Ammon's horn (tissue), 1 donor: ENCODE results near the gene AFAP1L2.
"Not testable (repeated sequence)": the region's sequence is repeated elsewhere in the genome, so short reads cannot be mapped to it uniquely, and the experiment has no call there.

Experiments used
- DNase-seq: peaks from one replicate; pipeline ENCODE4 v3.0.0-alpha.2; 2016; ENCODE audit warnings: low spot score

AFAP1L2 gene

DNA sequence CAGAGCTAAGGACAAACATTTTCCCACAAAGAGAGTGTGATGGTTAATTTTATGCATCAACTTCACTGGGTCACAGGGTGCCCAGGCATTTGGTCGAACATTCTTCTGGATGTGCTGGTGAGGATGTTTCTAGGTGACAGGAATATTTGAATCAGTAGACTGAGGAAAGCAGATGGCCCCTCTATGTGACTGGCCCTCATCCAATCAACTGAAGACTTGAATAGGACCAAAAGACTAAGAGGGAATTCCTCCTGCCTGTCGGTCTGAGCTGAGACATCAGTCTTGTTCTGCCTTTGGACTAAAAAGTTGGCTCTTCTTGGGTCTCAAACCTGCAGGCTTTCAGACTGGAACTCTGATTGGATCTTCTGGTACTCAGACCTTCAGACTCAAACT is 44.4 kb downstream of the AFAP1L2 start:
- no peak for DNase-seq

DNA sequence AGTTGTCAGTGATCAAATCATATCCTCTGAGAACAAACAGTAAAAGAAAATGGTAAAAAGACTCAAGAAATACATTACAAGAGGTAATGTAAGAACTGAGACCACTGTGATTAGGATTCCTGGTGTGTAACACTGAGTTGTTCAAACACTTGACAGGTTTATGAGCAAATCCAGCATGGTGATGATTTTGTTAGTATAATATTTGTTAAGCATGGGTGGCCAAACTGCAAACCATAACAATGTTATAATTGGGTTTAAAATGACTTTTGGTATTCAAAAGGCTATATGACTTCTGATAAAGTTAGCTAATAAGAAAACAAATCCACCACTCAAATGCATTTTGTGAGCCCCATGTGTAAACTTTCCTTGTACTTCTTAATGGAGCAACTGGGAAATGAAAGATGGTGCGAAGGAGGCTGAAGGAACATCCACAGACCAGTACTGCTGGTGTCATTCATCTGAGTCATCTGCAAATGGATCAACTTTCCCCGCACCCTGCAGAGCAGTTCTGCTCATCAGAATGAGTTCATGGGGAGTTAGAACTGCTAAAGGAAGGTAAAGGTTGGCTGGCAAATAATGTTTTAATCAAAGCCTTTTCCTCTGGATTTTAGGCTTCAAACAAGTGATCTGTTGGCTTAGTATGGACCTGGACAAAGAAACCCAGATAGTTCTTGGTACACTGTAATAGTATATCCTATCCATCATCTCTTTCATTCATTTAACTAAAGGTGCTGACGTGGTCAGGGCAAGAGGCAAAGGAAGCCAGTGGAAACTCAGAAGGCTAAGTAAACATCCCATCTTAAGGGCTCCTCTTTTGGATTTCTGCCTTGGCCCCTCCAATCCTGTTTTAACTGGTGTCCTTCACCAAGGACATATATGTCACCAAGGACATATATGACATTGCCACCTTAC is 45.0 kb downstream of the AFAP1L2 start:
- DNase-seq, result no peak

DNA sequence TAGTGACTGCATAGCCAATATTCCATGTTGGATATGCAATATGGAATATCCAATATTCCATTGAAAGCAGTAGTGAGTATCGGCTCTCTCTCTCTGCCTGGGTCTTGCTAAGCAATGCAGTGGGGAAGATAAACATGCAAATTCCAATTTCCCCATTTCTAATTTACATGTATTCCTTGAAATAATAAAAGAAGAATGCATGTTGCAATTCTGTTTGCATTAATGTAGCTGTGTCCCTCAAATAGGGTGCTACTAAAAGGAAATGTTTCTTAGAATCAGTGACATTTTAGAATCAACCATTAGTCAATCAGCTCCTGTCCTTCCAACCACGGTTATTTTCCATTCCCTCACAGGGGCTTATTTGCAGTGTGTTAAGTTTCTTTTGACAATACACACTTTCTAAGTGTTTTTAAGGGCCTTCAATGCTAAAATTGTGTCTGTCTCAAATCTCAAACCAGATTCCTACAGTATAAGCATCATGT is 46.7 kb downstream of the AFAP1L2 start:
- DNase-seq, result no peak

DNA sequence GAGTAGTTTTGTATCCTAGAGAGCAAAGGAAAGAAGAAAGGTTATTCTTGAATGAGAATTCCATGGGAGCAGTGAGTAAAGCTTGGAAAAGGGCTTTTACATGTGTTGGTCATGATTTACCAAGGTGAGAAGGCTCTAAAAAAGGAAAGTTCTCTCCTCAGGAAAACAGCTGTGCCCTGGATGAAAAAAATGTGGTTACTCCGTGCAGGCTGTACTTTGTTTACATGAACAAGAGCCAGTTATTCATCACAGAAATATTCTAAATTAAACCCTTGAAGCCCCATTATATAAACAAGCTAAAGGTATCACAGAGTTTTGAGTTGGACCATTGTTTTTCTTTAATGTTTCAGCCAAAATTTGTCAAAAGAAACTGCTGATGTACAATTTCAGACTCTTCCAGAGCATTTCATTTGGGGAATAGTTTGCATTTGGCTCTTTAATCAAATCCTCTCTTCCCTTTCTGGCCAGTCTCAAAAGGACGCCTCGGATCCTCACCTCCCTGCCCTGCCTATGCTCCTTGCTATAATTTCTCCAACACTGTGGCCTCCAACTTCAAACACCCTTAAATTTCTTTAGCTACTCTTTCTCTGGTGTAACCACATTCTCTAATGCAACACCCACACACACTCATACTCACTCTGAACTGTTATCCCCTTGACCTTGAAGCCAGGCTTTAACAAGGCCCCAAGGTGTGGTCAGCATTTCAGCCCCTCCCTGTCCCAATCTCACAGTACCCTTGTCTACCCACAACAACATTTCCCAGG is 47.4 kb downstream of the AFAP1L2 start:
- DNase-seq, result no peak

DNA sequence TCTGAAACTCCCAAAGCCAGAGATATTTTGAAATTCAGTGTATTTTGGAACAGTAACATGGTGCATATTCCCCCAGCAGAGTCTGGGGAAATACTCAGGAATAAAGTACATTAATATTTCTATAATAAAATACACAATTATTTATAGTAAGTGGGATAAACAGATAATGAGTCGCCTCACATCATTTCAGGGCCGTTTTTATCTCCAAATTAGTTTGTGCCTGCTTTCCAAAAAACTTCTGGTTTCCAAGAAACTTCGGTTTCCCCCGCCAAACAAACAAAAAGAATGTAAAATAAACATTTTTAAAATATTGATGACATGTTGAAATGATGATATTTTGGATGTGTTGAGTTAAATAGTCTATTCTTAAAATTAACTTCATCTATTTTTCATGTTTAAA is 48.2 kb downstream of the AFAP1L2 start:
- no peak for DNase-seq

DNA sequence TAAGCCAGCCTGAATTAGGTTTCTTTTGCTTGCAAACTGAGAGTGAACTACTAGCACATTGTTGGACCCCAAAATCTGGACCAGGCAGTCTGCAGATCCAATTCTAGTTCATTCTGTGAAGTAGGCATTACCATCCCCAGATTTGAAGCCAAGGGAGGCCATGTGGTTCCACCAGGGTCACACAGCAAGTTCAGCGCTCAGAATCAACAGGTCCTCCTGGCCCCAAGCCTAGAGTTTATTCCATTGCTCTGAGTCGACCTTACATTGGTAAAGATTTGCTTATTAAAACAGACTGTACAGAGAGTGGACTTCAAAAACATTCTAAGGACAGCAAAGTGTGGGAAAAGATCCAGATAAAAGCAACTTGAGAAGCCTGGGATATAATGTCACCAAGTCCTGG is 50.9 kb downstream of the AFAP1L2 start:
- no peak for DNase-seq

DNA sequence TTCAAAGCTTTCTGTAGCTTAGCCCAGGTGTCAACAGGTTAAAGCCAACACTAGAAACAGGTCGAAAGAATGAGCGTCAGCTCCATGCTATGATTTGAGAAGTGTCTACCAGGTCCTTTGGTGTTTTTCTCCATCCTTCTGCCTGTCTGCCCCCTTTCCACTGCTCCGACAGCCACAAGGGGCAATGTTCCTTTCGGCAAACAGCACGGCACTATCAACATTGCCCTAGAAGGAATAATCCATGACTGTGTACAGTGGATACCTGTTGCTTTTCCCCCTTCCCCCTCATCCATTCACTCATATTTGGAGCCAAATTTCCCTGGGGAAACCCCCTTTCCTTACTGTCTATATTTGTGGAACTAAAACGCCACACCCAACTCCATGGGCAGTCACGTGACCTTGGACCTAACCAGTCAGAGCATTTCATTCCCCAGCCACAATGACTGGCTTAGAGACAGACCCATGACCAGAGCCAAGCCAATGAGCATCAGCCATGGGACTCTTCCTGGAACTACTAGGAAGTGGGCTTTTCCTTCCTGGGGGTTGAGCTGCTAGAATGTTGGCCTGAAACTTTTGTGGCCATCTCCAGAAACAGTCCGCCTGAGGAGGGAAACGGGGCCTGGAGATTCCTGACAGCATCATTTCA is 51.5 kb downstream of the AFAP1L2 start:
- no peak for DNase-seq

DNA sequence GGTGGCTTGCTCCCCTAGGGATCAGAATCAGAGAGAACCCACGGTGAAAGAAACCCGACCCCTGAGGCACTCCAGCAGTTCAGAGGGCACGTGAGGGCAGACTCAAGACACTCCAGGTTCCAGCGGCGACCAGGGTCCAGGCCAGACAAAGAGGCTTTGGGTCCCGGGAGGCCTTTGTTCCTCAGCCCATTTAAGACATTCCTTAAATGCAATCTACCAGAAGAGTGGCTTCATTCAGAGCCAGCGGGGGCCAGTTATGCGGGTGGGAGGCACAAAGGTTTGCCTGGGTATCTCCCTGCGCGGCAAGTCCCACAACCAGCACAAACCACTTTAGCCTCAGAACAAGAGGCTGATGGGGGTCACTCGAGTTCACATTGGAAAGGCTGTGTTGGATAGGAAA is 53.6 kb downstream of the AFAP1L2 start:
- no peak for DNase-seq

DNA sequence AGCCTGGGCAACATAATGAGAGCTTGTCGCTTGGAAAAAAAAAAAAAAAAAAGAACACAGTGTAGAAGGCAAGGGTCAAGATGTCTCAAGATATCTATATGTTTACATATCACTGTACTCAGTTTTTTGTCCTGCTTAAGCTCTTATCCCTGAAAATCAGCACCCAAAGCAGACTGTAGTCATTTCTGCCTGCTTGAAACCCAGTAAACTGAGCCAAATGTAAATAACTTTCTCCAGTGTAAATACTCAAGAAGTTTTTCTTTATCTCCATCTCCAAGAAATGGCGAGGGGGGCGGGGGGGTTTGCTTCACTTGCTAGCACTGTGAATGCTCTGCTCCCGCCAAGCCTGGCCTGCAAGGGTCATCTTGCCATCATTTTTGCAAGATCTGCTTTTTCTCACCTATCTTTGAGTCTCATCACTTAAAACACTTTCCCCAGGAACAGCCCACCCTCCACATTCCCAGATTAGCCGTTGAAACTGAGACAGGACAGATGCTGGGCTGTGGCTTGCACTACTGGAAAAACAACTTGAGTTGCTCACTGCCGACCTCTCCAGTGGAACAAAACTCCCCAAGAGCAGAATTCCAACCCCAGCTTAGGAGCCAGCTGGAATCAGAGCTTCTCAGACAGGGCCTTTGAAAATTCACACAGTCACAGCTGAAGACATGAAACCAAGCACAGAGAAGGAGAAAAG is 54.6 kb downstream of the AFAP1L2 start:
- no peak for DNase-seq

DNA sequence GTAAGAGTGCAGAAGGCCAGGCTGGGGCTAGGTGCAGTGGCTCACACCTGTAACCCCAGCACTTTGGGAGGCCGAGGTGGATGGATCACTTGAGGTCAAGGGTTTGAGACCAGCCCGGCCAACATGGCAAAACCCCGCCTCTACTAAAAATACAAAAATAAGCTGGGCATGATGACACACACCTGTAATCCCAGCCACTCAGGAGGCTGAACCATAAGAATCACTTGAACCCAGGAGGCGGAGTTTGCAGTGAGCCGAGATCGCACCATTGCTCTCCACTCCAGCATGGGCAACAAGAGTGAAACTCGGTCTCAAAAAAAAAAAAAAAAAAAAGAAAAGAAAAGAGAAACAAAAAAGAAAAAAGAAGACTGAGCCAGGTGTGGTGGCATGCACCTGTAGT is 55.2 kb downstream of the AFAP1L2 start:
- DNase-seq, result not testable (repeated sequence)

DNA sequence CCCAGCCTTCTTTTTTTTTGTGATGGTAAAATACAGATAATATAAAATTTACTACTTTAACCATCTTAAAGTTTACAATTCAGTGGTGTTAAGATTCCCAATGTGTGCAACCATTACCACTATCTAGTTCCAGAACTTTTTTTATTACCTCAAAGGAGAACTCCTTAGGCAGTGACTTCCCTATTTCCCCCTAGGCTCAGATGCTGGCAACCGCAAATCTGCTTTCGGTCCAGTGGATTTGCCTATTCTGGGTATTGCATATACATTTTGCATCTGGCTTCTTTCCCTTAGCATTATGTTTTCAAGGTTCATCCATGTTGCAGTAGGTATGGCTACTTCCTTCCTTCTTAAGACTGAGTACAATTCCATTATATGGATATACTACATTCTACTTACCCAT is 56.5 kb downstream of the AFAP1L2 start:
- DNase-seq, result no peak

DNA sequence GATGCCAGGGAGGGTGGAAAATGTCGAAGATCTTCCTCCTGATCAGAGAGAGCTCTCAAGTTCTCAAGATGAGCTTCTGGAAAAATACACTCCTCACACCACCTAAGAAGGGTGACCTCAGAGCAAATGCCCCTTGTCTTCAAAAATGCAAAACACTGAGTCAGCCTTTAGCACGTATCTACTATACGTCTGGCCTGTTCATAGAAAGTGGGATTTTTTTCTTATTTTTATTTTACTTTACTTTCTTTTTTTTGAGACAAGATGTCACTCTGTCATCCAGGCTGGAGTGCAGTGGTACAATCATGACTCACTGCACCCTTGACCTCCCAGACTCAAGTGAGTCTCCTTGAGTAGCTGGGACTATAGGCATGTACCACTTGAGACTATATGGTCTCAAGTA is 57.1 kb downstream of the AFAP1L2 start:
- DNase-seq, result no peak

DNA sequence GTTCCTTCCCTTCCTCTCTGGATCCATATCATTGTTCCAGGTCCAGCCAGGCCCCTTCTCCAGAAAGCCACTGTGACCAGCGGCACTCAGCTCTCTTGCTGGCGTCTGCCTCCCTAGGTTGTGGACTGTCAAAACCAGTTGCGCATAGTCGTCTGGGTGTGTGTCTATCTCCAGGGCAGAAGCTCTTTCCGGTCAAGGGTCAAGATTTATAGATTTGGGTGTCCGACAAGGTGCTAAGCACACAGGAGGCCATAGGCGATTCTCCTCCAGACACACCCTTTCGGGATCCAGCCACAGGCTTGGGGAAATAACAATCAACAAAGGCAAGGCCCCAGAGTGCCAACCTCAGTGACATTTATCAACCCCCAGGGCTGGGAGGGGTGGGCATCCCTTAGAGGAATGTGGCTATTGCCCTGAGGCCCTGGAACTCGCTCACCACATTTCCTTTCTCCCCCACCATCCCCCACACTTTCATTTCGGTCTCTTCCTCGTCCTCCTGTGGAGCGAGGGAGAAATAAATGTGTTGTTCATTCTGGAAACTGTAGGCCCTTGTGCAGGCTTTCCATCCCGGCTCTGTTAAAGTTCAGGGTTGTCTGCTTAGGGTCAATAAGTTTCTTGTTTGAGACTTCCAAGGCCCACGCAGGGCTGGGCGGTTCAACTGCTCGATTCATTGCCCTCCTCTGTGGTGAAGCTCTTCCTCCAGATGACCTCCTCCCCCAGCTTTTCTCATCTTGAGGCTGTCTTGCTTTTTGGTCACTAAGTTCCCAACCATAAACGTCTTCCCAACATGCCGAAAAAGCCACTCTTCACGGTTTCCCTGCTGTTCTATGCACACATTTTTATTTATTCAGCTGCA is 57.9 kb downstream of the AFAP1L2 start:
- DNase-seq, result peak; percentile 20

DNA sequence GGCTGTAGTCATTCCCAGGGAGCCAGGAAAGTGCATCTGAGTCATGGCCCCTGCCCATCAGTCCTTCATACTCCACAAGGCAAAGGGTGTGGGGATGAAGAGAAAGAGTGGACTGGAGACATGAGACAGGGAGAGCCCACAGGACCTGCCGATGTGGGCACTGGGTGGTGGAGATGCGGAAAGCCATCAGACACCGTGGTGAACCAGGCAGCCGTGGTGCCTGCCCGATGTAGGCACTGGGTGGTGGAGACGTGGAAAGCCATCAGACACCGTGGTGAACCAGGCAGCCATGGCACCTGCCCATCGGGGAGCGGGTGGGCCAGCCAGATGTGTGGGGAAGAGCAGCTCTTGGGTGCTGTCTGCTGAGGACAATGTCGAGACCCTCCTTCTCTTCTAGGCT is 58.6 kb downstream of the AFAP1L2 start:
- DNase-seq, result no peak

DNA sequence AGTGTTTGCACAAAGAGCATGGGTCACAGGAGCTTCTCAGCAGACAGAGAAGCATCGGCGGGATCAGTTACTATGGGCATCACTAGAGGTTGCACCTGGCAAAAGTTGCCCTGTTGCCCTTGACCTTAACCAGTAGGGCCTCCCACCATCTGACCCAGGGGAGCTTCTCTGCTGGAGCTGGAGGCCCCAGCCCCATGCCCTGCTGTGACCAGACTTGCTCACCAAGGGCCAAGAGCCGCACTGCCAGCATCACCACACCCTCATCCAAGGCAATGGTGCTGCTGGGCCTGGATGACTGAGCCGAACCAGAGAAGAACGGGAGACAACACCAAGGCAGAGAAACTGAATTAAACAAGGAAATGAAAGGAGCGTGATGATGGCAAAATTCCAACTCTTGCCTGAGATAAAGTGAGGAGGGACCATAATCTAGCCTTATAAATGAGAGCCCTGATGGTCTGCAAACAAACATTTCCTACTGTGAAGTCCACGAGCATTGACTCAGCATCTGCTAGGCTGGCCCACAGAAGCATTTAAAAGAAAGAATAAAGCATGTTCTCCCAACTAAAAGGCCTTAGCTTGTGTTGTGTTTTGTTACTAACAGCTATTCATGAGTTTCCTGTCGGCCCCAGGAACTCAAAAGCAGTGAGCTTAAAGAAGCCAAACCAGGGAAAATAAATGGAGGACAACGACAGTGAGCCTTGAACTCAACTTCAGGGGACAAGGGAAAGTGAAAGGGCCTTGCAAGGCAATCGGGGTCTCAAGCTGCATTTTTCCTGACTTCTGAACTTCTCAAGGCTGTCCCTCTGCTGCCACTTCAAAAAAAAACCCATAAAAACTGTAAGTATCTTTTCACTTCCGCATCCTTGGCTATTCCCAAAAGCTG is 60.4 kb downstream of the AFAP1L2 start:
- no peak for DNase-seq

DNA sequence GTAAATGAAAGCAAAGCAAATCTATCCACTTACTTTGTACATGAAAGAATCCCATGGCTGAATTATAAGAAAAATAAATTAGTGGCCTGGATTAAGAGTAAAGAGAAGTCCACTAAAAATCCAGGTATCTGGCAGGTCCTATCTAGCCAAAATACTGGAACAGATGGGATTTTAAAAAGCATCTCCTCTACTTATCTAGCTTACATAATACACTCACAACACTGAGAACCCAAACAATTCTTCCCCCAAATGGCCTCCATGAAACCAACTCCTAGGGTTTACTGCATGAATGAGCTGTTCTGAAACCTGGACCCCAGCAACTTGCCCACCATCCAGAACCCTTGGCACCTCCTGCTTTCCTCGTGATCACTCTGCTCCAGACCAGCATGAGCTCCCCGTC is 61.3 kb downstream of the AFAP1L2 start:
- DNase-seq, result no peak

DNA sequence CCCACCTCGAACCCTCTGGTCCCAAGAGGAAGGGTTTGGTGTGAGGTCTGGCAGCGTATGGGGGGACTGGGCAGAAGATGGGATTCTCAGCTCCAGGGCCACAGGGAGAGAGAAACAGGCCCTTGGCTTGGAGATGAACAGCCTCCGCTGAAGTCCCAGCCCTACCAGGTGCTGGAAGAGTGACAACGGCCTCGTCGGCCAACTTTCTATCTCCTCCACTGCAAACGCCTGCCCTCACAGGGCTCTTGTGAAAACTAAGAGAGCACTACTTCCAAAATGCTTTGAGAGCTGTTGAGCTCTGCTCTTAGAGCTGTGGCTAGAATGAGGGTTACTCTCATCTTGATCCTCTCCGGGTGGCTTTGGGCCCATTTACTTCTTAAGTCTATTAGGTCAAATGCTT is 63.5 kb downstream of the AFAP1L2 start:
- DNase-seq, result no peak

DNA sequence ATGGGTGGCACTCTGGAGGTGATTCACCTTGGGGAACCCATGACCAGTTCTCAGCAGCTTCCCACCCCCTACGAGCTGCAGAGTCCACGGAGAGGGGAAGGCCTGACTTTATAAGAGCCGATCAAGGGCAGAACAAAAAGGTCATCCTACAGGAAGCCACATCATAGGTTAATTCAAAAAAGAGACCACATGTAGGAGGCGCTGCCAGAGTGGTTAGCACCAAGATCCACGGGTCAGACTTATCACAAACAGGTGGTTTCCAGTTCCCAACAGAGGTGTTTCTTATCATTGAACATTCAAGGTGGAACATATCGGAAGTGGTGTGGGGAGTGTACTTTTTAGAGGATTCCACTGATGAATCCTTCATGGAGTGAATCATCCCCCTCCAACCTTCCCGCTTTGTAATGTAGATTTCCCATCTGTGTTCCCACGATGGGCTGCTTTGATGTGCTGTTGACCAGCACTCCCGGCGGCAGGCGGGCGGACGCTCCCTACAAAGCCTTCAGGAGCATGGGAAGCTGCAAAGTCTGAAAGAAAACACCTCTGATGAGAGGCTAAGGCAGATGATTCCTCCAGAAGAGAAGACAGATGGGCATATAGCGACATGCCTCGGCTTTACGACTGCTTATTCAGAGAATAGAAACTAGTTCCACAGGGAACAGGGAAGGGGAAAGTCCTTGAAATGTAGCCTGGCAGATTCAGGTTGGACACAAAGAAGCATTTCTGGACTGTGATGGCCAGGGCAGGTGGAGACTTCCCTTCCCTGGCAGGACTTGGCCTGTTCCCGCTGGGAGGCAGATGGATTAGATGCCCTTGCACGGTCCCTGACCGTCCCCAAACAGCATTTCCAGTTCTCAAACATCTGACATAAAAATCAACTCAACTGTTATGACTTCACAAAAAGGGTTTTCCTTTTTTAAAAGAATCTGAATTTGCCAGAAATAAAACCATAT is 66.5 kb downstream of the AFAP1L2 start:
- DNase-seq, result no peak
